Testis (tissue), 3 donors: ENCODE data around the gene KAT2A. TPM values are rescaled to one million over a fixed set of nuclear protein-coding genes. Genes with fewer than 3 reads are reported as not detected.

Experiments
- DNase-seq: peaks from one replicate; pipeline ENCODE4 v3.0.0-alpha.2; 2019
- H3K27ac ChIP-seq, 2 donors: fragments of 200-600 bp; sonication (generic); one replicate each; pipeline ENCODE4 v1.5.1; 2019
- H3K27me3 ChIP-seq: fragments of 200-600 bp; sonication (generic); one replicate; pipeline ENCODE4 v1.5.1; 2019
- H3K36me3 ChIP-seq: fragments of 200-600 bp; sonication (generic); one replicate; pipeline ENCODE4 v1.5.1; 2017; ENCODE audit warnings: low read depth; ENCODE audit errors: missing control alignments
- H3K4me1 ChIP-seq: fragments of 200-600 bp; sonication (generic); one replicate; pipeline ENCODE4 v1.5.1; 2019
- H3K4me3 ChIP-seq, 2 donors: fragments of 200-600 bp; sonication (generic); one replicate each; pipeline ENCODE4 v1.5.1; 2017 to 2019
- H3K9me3 ChIP-seq: fragments of 200-600 bp; sonication (generic); one replicate; pipeline ENCODE4 v1.5.1; 2017
- POLR2A ChIP-seq: fragments of 450-650 bp; IDR thresholded peaks from one replicate; pipeline ENCODE4 v1.6.1; 2017; ENCODE audit warnings: antibody characterized with exemption, mild to moderate bottlenecking, moderate library complexity
- WGBS, 2 donors: methylation state at CpG; one replicate each; pipeline ENCODE4 v1.1.5; 2018; 5-methylcytosine and 5-hydroxymethylcytosine counted together
- intact Hi-C: fragments of 100-400 bp; cut with DNase I; formaldehyde crosslinking; loops from one replicate; pipeline ENCODE4 v1.15.1; 2023; ENCODE audit warnings: low total_unique reads
- polyA plus RNA-seq: library from polyadenylated mRNA; stranded (reverse); fragments of 350-450 nt; fragmentation: Illumina TruSeq; extraction: RNeasy Lipid Tissue Mini Kit (QIAGEN cat#74804); gene quantifications from one replicate; pipeline ENCODE4 v1.2.3, GENCODE V29; 2014; ENCODE audit warnings: low read depth, low replicate concordance; ENCODE audit not compliant: insufficient read depth
- total RNA-seq, 2 donors: library from RNA; depleted of rRNA; stranded (reverse); fragments of >200 nt; gene quantifications; one replicate each; pipeline ENCODE4 v1.2.3, GENCODE V29; 2016
- TF ChIP-seq, protein P1 (sequence below), 3 experiments: fragments of 450-650 bp in 2 of 3; fragments of 200-600 bp in 1 of 3; sonication (generic) in 1 of 3; IDR thresholded peaks; one replicate each; pipeline ENCODE4 v1.5.1; 2016 to 2019; ENCODE audit warnings: antibody characterized with exemption in 3 of 3, mild to moderate bottlenecking in 2 of 3, moderate library complexity in 1 of 3

The KAT2A gene
- total and polyA plus RNA-seq, 3 donors from 2014 or later, result 37.6 to 111 (median 109) TPM

DNA sequence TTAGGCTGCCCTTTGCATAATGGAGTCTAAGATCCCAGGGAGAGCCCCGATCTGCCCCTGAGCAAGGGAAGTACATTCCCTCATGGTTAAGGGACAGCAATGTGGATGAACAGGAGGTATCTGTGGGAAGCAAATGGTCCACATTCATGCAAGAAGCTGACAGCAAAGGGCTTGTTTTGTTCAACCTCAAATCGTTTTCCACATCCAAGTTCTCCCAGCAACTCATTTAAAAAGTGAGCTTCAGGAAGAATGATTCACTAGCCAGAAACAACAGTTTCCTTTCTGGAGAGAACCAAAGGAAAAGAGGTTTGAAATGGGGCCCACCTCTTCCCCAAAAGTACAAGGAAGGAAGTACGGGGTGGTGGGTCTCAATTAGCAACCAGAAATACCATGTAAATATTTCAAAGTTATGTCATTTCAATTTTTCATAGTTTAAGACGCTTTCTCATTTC lies 10.8 kb upstream of the KAT2A start:
- peak overlapping the region; percentile 89 for H3K27ac ChIP-seq
- H3K27me3 ChIP-seq, result no peaks in the 10 kb centered on the region
- H3K36me3 ChIP-seq, result no peaks in the 10 kb centered on the region
- 47 to 53% methylated on average over 4 of the region's 4 CpGs for WGBS, 2 donors
- DNase-seq, result no peak
- no peak overlapping the region for H3K4me3 ChIP-seq
- H3K4me1 ChIP-seq, result peaks cover 64% of the 10 kb centered on the region
- intact Hi-C loops, result no loop called here
- TF ChIP-seq POLR2A, result no peak
- TF ChIP-seq, protein P1, sequence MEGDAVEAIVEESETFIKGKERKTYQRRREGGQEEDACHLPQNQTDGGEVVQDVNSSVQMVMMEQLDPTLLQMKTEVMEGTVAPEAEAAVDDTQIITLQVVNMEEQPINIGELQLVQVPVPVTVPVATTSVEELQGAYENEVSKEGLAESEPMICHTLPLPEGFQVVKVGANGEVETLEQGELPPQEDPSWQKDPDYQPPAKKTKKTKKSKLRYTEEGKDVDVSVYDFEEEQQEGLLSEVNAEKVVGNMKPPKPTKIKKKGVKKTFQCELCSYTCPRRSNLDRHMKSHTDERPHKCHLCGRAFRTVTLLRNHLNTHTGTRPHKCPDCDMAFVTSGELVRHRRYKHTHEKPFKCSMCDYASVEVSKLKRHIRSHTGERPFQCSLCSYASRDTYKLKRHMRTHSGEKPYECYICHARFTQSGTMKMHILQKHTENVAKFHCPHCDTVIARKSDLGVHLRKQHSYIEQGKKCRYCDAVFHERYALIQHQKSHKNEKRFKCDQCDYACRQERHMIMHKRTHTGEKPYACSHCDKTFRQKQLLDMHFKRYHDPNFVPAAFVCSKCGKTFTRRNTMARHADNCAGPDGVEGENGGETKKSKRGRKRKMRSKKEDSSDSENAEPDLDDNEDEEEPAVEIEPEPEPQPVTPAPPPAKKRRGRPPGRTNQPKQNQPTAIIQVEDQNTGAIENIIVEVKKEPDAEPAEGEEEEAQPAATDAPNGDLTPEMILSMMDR (IDR thresholded peaks at IDR 0.05), result no peak
- H3K9me3 ChIP-seq, result no peaks in the 10 kb centered on the region

DNA sequence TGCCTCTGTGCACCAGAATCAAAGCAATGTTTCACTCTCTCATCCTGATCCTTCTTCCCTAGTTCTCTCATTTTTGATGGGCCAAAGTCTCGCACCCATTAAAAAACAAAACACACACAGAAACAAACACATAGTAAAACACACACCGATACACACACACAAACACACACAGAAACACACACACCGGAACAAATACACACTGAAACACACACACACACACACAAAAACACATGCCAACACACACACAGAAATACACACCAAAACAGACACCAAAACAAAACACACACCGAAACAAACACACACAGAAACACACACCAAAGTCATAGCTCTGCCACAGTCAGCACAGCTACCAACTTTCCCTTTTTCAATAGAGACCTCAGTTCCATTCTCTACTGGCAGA lies 10.1 kb upstream of the KAT2A start:
- Histone ChIP-seq H3K27ac (peak overlapping the region; percentile 89), H3K36me3 (no peaks in the 10 kb centered on the region), H3K9me3 (no peaks in the 10 kb centered on the region), H3K4me3 (no peak overlapping the region), H3K4me1 (peaks cover 57% of the 10 kb centered on the region), H3K27me3 (no peaks in the 10 kb centered on the region)
- TF ChIP-seq, protein P1 (IDR thresholded peaks at IDR 0.05), result no peak
- no peak for TF ChIP-seq POLR2A
- 92 to 95% methylated on average over 4 of the region's 4 CpGs for WGBS, 2 donors
- DNase-seq, result no peak
- intact Hi-C loops, result no loop called here

DNA sequence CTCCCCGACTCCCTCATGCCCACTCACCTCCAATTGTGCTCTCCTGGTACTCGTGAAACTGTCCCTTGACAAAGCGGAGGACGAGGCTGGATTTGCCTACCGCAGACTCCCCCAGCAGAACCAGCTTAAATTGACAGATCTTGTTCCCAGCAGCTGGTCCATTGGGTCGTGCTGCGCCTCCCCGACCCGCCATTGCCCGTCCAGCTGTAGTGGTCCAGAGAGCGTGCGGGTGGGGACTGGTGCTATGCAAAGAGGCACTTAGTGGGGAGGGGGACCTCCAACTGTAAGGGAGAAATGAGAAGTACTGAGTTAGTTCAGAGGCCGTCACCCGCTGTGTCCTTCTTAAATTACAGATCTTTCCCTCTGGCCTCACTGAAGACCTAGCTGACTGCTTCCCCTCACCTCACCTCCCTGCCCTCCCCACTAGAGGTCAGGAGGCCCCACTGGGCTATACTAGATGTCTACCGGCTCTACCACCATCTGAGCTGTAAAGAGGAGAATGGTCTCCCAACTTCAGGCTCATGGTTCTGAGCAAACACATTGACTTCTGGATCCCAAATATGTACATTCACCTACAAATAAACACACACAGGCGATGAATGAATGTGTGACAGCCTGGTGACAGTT lies 9.3 kb upstream of the KAT2A start:
- TF ChIP-seq POLR2A, result no peak
- TF ChIP-seq, protein P1 (IDR thresholded peaks at IDR 0.05), result no peak
- intact Hi-C loops, result no loop called here
- Histone ChIP-seq H3K27ac (peak overlapping the region; percentile 89), H3K36me3 (no peaks in the 10 kb centered on the region), H3K4me3 (no peak overlapping the region), H3K27me3 (no peaks in the 10 kb centered on the region), H3K4me1 (peaks cover 49% of the 10 kb centered on the region), H3K9me3 (no peaks in the 10 kb centered on the region)
- DNase-seq, result no peak
- 89 to 92% methylated on average over 16 of the region's 16 CpGs for WGBS, 2 donors

DNA sequence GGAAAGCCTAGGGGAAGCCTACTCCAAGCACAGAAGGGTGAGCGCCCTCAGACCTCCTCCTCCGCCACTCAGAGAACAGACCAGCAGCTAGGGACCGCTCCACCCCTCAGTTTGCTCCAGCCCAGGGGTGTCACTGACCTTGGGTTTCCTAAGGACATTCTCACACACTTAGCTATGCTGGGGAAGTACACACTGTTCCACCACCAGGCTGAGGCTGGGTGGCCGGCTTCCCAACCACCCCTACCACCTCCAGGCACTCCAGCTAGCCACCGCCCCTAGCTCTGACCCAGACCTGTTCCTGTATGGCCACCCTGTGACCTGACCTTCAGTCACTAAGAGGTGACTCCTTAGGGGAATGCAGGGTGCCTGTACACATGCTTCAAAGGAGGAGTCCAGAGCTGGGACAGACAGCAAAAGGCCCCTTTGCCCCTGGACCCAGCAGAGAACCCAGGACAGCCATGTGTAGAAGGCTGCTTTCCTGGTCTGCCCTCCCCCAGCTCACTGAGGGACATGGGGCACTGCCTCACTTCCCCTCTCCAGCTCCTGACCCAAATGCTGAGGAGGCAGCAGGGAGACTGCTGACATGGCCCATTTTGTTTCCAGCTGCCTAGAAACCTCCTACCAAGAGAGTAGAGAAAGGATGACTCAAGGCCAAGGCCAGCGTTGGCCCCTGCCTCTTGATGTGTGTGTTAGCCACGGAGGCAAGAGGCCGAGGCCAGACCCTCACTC lies 8.1 kb upstream of the KAT2A start:
- DNase-seq, result peak; percentile 86
- Histone ChIP-seq H3K4me3 (no peak overlapping the region), H3K36me3 (no peaks in the 10 kb centered on the region), H3K9me3 (no peaks in the 10 kb centered on the region), H3K4me1 (peaks cover 45% of the 10 kb centered on the region), H3K27ac (peak overlapping the region; percentile 89), H3K27me3 (no peaks in the 10 kb centered on the region)
- intact Hi-C loops, result no loop called here
- WGBS, 2 donors, result 27 to 36% methylated on average over 3 to 8 of the region's 8 CpGs
- TF ChIP-seq, protein P1 (IDR thresholded peaks at IDR 0.05), result peak in 2 of 3 experiments; percentile 13 to 24
- TF ChIP-seq POLR2A, result no peak
